Measurements from ENCODE around the gene KRTAP5-11. TPM values are rescaled to one million over a fixed set of nuclear protein-coding genes. Genes with fewer than 3 reads are reported as not detected.
A peak's percentile ranks its signal among the peaks of the same experiment; 100 is the strongest.
"Not testable (repeated sequence)": the region's sequence is repeated elsewhere in the genome, so short reads cannot be mapped to it uniquely, and the experiment has no call there.

The KRTAP5-11 gene
- polyA plus RNA-seq, 1 donor (not counting 4 experiments of a cell fraction or from before 2014, with no cell fraction given), result not detected

- H3K4me3 ChIP-seq (ENCODE audit: control insufficient read depth in 2 of 3, extremely low read depth in 1 of 3, insufficient read depth in 2 of 3, low read depth in 1 of 3, low read length in 3 of 3); H3K36me3 ChIP-seq (ENCODE audit: control insufficient read depth in 2 of 2, extremely low read depth in 1 of 2, insufficient read depth in 2 of 2, low read length in 2 of 2); H3K4me2 ChIP-seq (ENCODE audit: control insufficient read depth, extremely low read depth, insufficient read depth, low read depth, low read length); H3K9ac ChIP-seq (ENCODE audit: control insufficient read depth, extremely low read depth, insufficient read depth, low read length); dilution Hi-C loops (cut with MboI; ENCODE audit: extremely low pct_ligation_motif_present, low sequenced_read_pairs); H4K20me1 ChIP-seq (ENCODE audit: control insufficient read depth, extremely low read depth, insufficient read depth, low read length); FAIRE-seq; H3K79me2 ChIP-seq (ENCODE audit: control insufficient read depth, insufficient read depth, low read length); H3K9me3 ChIP-seq (ENCODE audit: control insufficient read depth, low read depth, low read length); H2AFZ ChIP-seq (ENCODE audit: control insufficient read depth, low read length); H3K9me1 ChIP-seq (ENCODE audit: control insufficient read depth, extremely low read depth, insufficient read depth, low read length); DNase-seq (ENCODE audit: low read depth, low spot score); H3K4me1 ChIP-seq (ENCODE audit: control insufficient read depth, extremely low read depth, insufficient read depth, low read length); H3K27me3 ChIP-seq (ENCODE audit: control insufficient read depth, extremely low read depth, insufficient read depth, low read length); H3K27ac ChIP-seq (ENCODE audit: control insufficient read depth, insufficient read depth, low read length): not testable (repeated sequence)
Observed at GRCh38 chr11:71623226-71623625, 40.6 kb upstream of the KRTAP5-11 start.

- not testable (repeated sequence) for FAIRE-seq
Observed at GRCh38 chr11:71622561-71622960, 39.9 kb upstream of the KRTAP5-11 start.

GRCh38 chr11:71615003-71615402 lies 32.3 kb upstream of the KRTAP5-11 start:
- H3K9me3 ChIP-seq (ENCODE audit: control insufficient read depth, low read depth, low read length); H3K9ac ChIP-seq (ENCODE audit: control insufficient read depth, extremely low read depth, insufficient read depth, low read length); H3K27ac ChIP-seq (ENCODE audit: control insufficient read depth, insufficient read depth, low read length); H3K9me1 ChIP-seq (ENCODE audit: control insufficient read depth, extremely low read depth, insufficient read depth, low read length); H3K36me3 ChIP-seq (ENCODE audit: control insufficient read depth in 2 of 2, extremely low read depth in 1 of 2, insufficient read depth in 2 of 2, low read length in 2 of 2); H4K20me1 ChIP-seq (ENCODE audit: control insufficient read depth, extremely low read depth, insufficient read depth, low read length); H2AFZ ChIP-seq (ENCODE audit: control insufficient read depth, low read length); H3K79me2 ChIP-seq (ENCODE audit: control insufficient read depth, insufficient read depth, low read length); H3K27me3 ChIP-seq (ENCODE audit: control insufficient read depth, extremely low read depth, insufficient read depth, low read length); FAIRE-seq; H3K4me3 ChIP-seq (ENCODE audit: control insufficient read depth in 2 of 3, extremely low read depth in 1 of 3, insufficient read depth in 2 of 3, low read depth in 1 of 3, low read length in 3 of 3); dilution Hi-C loops (cut with MboI; ENCODE audit: extremely low pct_ligation_motif_present, low sequenced_read_pairs): not testable (repeated sequence)
- Histone ChIP-seq H3K4me1 (ENCODE audit: control insufficient read depth, extremely low read depth, insufficient read depth, low read length) (peaks cover 10% of the 10 kb centered on the region), H3K4me2 (ENCODE audit: control insufficient read depth, extremely low read depth, insufficient read depth, low read depth, low read length) (peak overlapping the region; percentile 45)
- DNase-seq (ENCODE audit: low read depth, low spot score), result peak; percentile 28

More at GRCh38 chr11:71622561-71622960, 39.9 kb upstream of the KRTAP5-11 start:
- H3K9ac ChIP-seq (ENCODE audit: control insufficient read depth, extremely low read depth, insufficient read depth, low read length); H3K27ac ChIP-seq (ENCODE audit: control insufficient read depth, insufficient read depth, low read length); H3K9me3 ChIP-seq (ENCODE audit: control insufficient read depth, low read depth, low read length); H3K9me1 ChIP-seq (ENCODE audit: control insufficient read depth, extremely low read depth, insufficient read depth, low read length); H3K4me3 ChIP-seq (ENCODE audit: control insufficient read depth in 2 of 3, extremely low read depth in 1 of 3, insufficient read depth in 2 of 3, low read depth in 1 of 3, low read length in 3 of 3); H3K36me3 ChIP-seq (ENCODE audit: control insufficient read depth in 2 of 2, extremely low read depth in 1 of 2, insufficient read depth in 2 of 2, low read length in 2 of 2); H3K4me1 ChIP-seq (ENCODE audit: control insufficient read depth, extremely low read depth, insufficient read depth, low read length); dilution Hi-C loops (cut with MboI; ENCODE audit: extremely low pct_ligation_motif_present, low sequenced_read_pairs); H3K4me2 ChIP-seq (ENCODE audit: control insufficient read depth, extremely low read depth, insufficient read depth, low read depth, low read length); H4K20me1 ChIP-seq (ENCODE audit: control insufficient read depth, extremely low read depth, insufficient read depth, low read length); H3K79me2 ChIP-seq (ENCODE audit: control insufficient read depth, insufficient read depth, low read length); H3K27me3 ChIP-seq (ENCODE audit: control insufficient read depth, extremely low read depth, insufficient read depth, low read length); H2AFZ ChIP-seq (ENCODE audit: control insufficient read depth, low read length); DNase-seq (ENCODE audit: low read depth, low spot score): not testable (repeated sequence)

- dilution Hi-C loops (cut with MboI; ENCODE audit: extremely low pct_ligation_motif_present, low sequenced_read_pairs); H3K4me2 ChIP-seq (ENCODE audit: control insufficient read depth, extremely low read depth, insufficient read depth, low read depth, low read length); H3K9ac ChIP-seq (ENCODE audit: control insufficient read depth, extremely low read depth, insufficient read depth, low read length); H3K9me1 ChIP-seq (ENCODE audit: control insufficient read depth, extremely low read depth, insufficient read depth, low read length); H3K4me3 ChIP-seq (ENCODE audit: control insufficient read depth in 2 of 3, extremely low read depth in 1 of 3, insufficient read depth in 2 of 3, low read depth in 1 of 3, low read length in 3 of 3); FAIRE-seq; H4K20me1 ChIP-seq (ENCODE audit: control insufficient read depth, extremely low read depth, insufficient read depth, low read length); H2AFZ ChIP-seq (ENCODE audit: control insufficient read depth, low read length); H3K79me2 ChIP-seq (ENCODE audit: control insufficient read depth, insufficient read depth, low read length); DNase-seq (ENCODE audit: low read depth, low spot score); H3K9me3 ChIP-seq (ENCODE audit: control insufficient read depth, low read depth, low read length); H3K27me3 ChIP-seq (ENCODE audit: control insufficient read depth, extremely low read depth, insufficient read depth, low read length); H3K27ac ChIP-seq (ENCODE audit: control insufficient read depth, insufficient read depth, low read length); H3K36me3 ChIP-seq (ENCODE audit: control insufficient read depth in 2 of 2, extremely low read depth in 1 of 2, insufficient read depth in 2 of 2, low read length in 2 of 2): not testable (repeated sequence)
- peaks cover 10% of the 10 kb centered on the region for H3K4me1 ChIP-seq (ENCODE audit: control insufficient read depth, extremely low read depth, insufficient read depth, low read length)
Observed at GRCh38 chr11:71614366-71614917, 31.8 kb upstream of the KRTAP5-11 start.

- H3K4me2 ChIP-seq (ENCODE audit: control insufficient read depth, extremely low read depth, insufficient read depth, low read depth, low read length); H3K9me1 ChIP-seq (ENCODE audit: control insufficient read depth, extremely low read depth, insufficient read depth, low read length); H3K27ac ChIP-seq (ENCODE audit: control insufficient read depth, insufficient read depth, low read length); H4K20me1 ChIP-seq (ENCODE audit: control insufficient read depth, extremely low read depth, insufficient read depth, low read length); DNase-seq (ENCODE audit: low read depth, low spot score); H3K9me3 ChIP-seq (ENCODE audit: control insufficient read depth, low read depth, low read length); FAIRE-seq; H3K36me3 ChIP-seq (ENCODE audit: control insufficient read depth in 2 of 2, extremely low read depth in 1 of 2, insufficient read depth in 2 of 2, low read length in 2 of 2); H3K27me3 ChIP-seq (ENCODE audit: control insufficient read depth, extremely low read depth, insufficient read depth, low read length); dilution Hi-C loops (cut with MboI; ENCODE audit: extremely low pct_ligation_motif_present, low sequenced_read_pairs); H3K79me2 ChIP-seq (ENCODE audit: control insufficient read depth, insufficient read depth, low read length); H2AFZ ChIP-seq (ENCODE audit: control insufficient read depth, low read length); H3K4me3 ChIP-seq (ENCODE audit: control insufficient read depth in 2 of 3, extremely low read depth in 1 of 3, insufficient read depth in 2 of 3, low read depth in 1 of 3, low read length in 3 of 3); H3K9ac ChIP-seq (ENCODE audit: control insufficient read depth, extremely low read depth, insufficient read depth, low read length): not testable (repeated sequence)
- H3K4me1 ChIP-seq (ENCODE audit: control insufficient read depth, extremely low read depth, insufficient read depth, low read length), result peaks cover 10% of the 10 kb centered on the region
Observed at GRCh38 chr11:71613931-71614330, 31.3 kb upstream of the KRTAP5-11 start.
